Keratinocyte (primary cell): ENCODE measurements around the gene LTB4R2.

ENCODE experiments used
- CTCF ChIP-seq, 3 experiments: IDR thresholded peaks in 1 of 3; conservative IDR thresholded peaks in 1 of 3; optimal IDR thresholded peaks in 1 of 3; 2 replicates in 2 of 3; 3 replicates in 1 of 3; pipeline versions ENCODE3 to v1.5.1; 2011; ENCODE audit warnings: low read length in 3 of 3, mild to moderate bottlenecking in 3 of 3, moderate library complexity in 2 of 3, control low read depth in 1 of 3, inconsistent platforms in 1 of 3; ENCODE audit not compliant: insufficient read depth in 2 of 3; ENCODE audit errors: extremely low read depth in 1 of 3
- EZH2 ChIP-seq: IDR thresholded peaks from one replicate; pipeline ENCODE4 v1.6.1; 2012; ENCODE audit warnings: inconsistent platforms, mild to moderate bottlenecking, low read length, moderate library complexity

GRCh38 chr14:24312736-24313507 is 3.0 kb downstream of the LTB4R2 start:
- TF ChIP-seq CTCF (optimal IDR thresholded peaks at IDR 0.05 in 1 of 3, IDR thresholded peaks at IDR 0.05 in 1 of 3, conservative IDR thresholded peaks at IDR 0.05 in 1 of 3; ENCODE audit: extremely low read depth in 1 of 3, insufficient read depth in 2 of 3, low read length in 3 of 3) = no peak
- TF ChIP-seq EZH2 = no peak
